A673 (cell line): ENCODE measurements around the gene MINDY4. TPM values are rescaled to one million over a fixed set of nuclear protein-coding genes. Genes with fewer than 3 reads are reported as not detected.

Experiments
- BruUV-seq: library from RNA; stranded (reverse); fragments of 400-500 nt; replicated peaks from 2 replicates; lab custom pipeline; 2021; lab: Mats Ljungman, UMichigan
- CTCF ChIA-PET: fragments of 300-600 bp; sonication (Branson Sonifier 250); formaldehyde crosslinking; loops from one replicate; lab custom pipeline; 2022; ENCODE audit warnings: antibody characterized with exemption; lab: Charles Lee
- POLR2A ChIA-PET: fragments of 300-600 bp; sonication (Branson Sonifier 250); formaldehyde crosslinking; loops from one replicate; lab custom pipeline; 2022; ENCODE audit warnings: antibody characterized with exemption; ENCODE audit not compliant: low non-redundant PET; lab: Charles Lee
- DNase-seq: peaks from one replicate; pipeline ENCODE4 v3.0.0-alpha.2; 2015; ENCODE audit warnings: low spot score
- H3K27ac ChIP-seq: fragments of 200-600 bp; sonication (generic); 2 replicates; pipeline ENCODE4 v1.5.1; 2016; ENCODE audit warnings: mixed run types, low read depth, mild to moderate bottlenecking, mixed read lengths, antibody characterized with exemption, low read length; ENCODE audit not compliant: poor library complexity, severe bottlenecking
- H3K27me3 ChIP-seq: fragments of 200-600 bp; sonication (generic); replicated peaks from 2 replicates; pipeline ENCODE4 v1.6.1; 2017; ENCODE audit warnings: mixed run types, low read depth, mild to moderate bottlenecking, mixed read lengths, antibody characterized with exemption, low read length; ENCODE audit not compliant: insufficient read depth, poor library complexity
- H3K36me3 ChIP-seq: fragments of 200-600 bp; sonication (generic); 2 replicates; pipeline ENCODE4 v1.6.1; 2016; ENCODE audit warnings: mixed run types, mild to moderate bottlenecking, mixed read lengths, antibody characterized with exemption, low read length; ENCODE audit not compliant: insufficient read depth, poor library complexity, severe bottlenecking
- H3K4me1 ChIP-seq: fragments of 200-600 bp; sonication (generic); 2 replicates; pipeline ENCODE4 v1.6.1; 2017; ENCODE audit warnings: mixed run types, mild to moderate bottlenecking, mixed read lengths, antibody characterized with exemption, low read length; ENCODE audit not compliant: insufficient read depth, poor library complexity, severe bottlenecking
- H3K4me3 ChIP-seq: fragments of 200-600 bp; sonication (generic); 2 replicates; pipeline ENCODE4 v1.5.1; 2016; ENCODE audit warnings: low read depth, mixed run types, mild to moderate bottlenecking, mixed read lengths, low read length; ENCODE audit not compliant: poor library complexity, severe bottlenecking
- H3K9me3 ChIP-seq: fragments of 200-600 bp; sonication (generic); 2 replicates; pipeline ENCODE4 v1.6.1; 2016; ENCODE audit warnings: mixed run types, low read depth, mild to moderate bottlenecking, mixed read lengths, antibody characterized with exemption, low read length; ENCODE audit not compliant: poor library complexity, severe bottlenecking
- EZH2 ChIP-seq: fragments of 200-600 bp; sonication (generic); IDR thresholded peaks from 2 replicates; pipeline ENCODE4 v1.6.1; 2017; ENCODE audit warnings: borderline replicate concordance, low read depth, mild to moderate bottlenecking, mixed read lengths, antibody characterized with exemption, low read length; ENCODE audit not compliant: poor library complexity, severe bottlenecking
- intact Hi-C: fragments of 100-400 bp; cut with micrococcal nuclease; formaldehyde crosslinking; loops from one replicate; pipeline ENCODE4 v1.10.0; 2022; ENCODE audit not compliant: unreplicated experiment
- total RNA-seq: library from RNA; stranded (reverse); gene quantifications from 2 replicates; pipeline ENCODE4 v1.2.3, GENCODE V29; 2021
- TF ChIP-seq, protein P1 (sequence below): fragments of 300-800, 200-600 bp; sonication (generic); conservative IDR thresholded peaks from 2 replicates; pipeline ENCODE4 v1.5.1; 2017; ENCODE audit warnings: low read depth, mild to moderate bottlenecking, antibody characterized with exemption, low read length, moderate library complexity, mixed read lengths

MINDY4 gene
- total RNA-seq, 1 experiment from 2014 or later: 3.8 TPM

GRCh38 chr7:30934225-30934624 is 163.0 kb downstream of the MINDY4 start:
- Histone ChIP-seq H3K9me3 (no peaks in the 10 kb centered on the region), H3K27ac (no peak overlapping the region), H3K4me3 (no peak overlapping the region), H3K4me1 (peaks cover 16% of the 10 kb centered on the region), H3K27me3 (no peaks in the 10 kb centered on the region), H3K36me3 (no peaks in the 10 kb centered on the region)
- TF ChIP-seq, protein P1, sequence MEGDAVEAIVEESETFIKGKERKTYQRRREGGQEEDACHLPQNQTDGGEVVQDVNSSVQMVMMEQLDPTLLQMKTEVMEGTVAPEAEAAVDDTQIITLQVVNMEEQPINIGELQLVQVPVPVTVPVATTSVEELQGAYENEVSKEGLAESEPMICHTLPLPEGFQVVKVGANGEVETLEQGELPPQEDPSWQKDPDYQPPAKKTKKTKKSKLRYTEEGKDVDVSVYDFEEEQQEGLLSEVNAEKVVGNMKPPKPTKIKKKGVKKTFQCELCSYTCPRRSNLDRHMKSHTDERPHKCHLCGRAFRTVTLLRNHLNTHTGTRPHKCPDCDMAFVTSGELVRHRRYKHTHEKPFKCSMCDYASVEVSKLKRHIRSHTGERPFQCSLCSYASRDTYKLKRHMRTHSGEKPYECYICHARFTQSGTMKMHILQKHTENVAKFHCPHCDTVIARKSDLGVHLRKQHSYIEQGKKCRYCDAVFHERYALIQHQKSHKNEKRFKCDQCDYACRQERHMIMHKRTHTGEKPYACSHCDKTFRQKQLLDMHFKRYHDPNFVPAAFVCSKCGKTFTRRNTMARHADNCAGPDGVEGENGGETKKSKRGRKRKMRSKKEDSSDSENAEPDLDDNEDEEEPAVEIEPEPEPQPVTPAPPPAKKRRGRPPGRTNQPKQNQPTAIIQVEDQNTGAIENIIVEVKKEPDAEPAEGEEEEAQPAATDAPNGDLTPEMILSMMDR: no peak
- no peak for TF ChIP-seq EZH2
- ChIA-PET CTCF (no interaction called here), POLR2A (no interaction called here)
- intact Hi-C loops: no loop called here
- no TSS peak for BruUV-seq
- no peak for DNase-seq

DNA sequence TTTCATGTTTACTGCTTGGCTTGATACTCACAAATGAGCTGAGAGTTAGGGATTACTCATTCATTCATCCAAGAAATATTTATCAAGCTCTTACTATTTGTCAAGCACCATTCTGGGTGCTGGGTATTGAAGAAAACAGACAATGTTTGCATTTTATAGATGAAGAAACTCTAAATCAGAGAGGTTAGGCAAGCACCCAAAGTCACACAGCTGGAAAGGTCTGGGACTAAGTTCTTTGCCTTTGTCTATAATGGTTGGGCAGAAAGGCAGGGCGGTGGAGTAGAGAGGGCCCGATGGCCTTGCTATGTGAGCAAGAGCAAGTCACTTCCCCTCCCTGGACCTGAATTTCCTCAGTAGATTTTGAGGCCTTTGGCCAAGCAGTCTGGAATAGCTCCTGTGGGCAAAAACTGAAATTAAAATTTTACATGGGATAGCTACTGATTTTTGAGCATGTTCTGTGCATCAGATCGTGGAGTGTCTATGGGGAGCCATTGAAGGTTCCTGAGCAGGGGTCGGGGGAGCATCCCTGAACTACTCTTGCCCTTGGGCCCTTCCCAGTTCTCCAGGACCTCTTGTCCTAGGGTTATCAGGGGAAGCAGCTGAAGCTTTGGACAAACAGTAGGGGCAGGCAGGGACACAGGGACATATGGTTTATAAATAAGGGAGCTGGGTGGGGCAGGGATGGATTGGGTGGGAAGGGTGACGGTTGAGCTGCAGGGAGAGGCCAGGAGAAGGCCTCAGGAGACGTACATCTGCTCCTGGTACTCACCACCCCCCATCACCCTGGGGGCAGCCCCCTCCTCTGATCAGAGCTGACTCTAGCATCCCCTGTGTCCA is 163.7 kb downstream of the MINDY4 start:
- TF ChIP-seq, protein P1: no peak
- no peak for TF ChIP-seq EZH2
- intact Hi-C loops: no loop called here
- ChIA-PET CTCF (no interaction called here), POLR2A (no interaction called here)
- DNase-seq: no peak
- no peaks in the 10 kb centered on the region for H3K9me3 ChIP-seq
- H3K36me3 ChIP-seq: no peaks in the 10 kb centered on the region
- peaks cover 6% of the 10 kb centered on the region for H3K27me3 ChIP-seq
- no peak overlapping the region for H3K4me3 ChIP-seq
- no TSS peak for BruUV-seq
- H3K4me1 ChIP-seq: peaks cover 16% of the 10 kb centered on the region
- H3K27ac ChIP-seq: no peak overlapping the region

GRCh38 chr7:30935569-30935877 is 164.3 kb downstream of the MINDY4 start:
- H3K4me1 ChIP-seq: peaks cover 16% of the 10 kb centered on the region
- H3K36me3 ChIP-seq: no peaks in the 10 kb centered on the region
- no peak for DNase-seq
- no TSS peak for BruUV-seq
- POLR2A ChIA-PET: no interaction called here
- CTCF ChIA-PET: no interaction called here
- intact Hi-C loops: no loop called here
- no peak overlapping the region for H3K4me3 ChIP-seq
- H3K9me3 ChIP-seq: no peaks in the 10 kb centered on the region
- TF ChIP-seq EZH2: no peak
- TF ChIP-seq, protein P1: no peak
- H3K27me3 ChIP-seq: peaks cover 6% of the 10 kb centered on the region
- no peak overlapping the region for H3K27ac ChIP-seq
